Pancreas (tissue), 10 donors: ENCODE data around the gene RPAP3. TPM values are rescaled to one million over a fixed set of nuclear protein-coding genes. Genes with fewer than 3 reads are reported as not detected.

Experiments
- ATAC-seq, 4 donors: fragments of 200-7000 bp; cut with Tn5 transposase; one replicate each; pipeline versions ENCODE4 v1.8.0 to v1.9.1; 2020; ENCODE audit warnings: mild to moderate bottlenecking in 4 of 4, moderate library complexity in 4 of 4
- DNase-seq, 6 donors: peaks; one replicate each; pipeline ENCODE4 v3.0.0-alpha.2; 2020
- FAIRE-seq: peaks from 2 replicates; lab custom pipeline; 2012; peaks lifted over from hg19 to GRCh38; lab: Jason Lieb, UNC
- H3K27ac ChIP-seq, 4 donors: fragments of 200-600 bp; sonication (generic); 1 replicate in 3 of 4; 2 replicates in 1 of 4; pipeline versions ENCODE4 v1.5.0 to v1.8.0; 2020
- H3K27me3 ChIP-seq, 4 donors: fragments of 200-600 bp; one replicate each; pipeline ENCODE4 v1.8.0; 2021
- H3K36me3 ChIP-seq, 3 donors: fragments of 200-600 bp; sonication (generic) in 1 of 3; one replicate each; pipeline versions ENCODE4 v1.5.0 to v1.8.0; 2020 to 2021
- H3K4me1 ChIP-seq, 3 donors: fragments of 200-600 bp; one replicate each; pipeline ENCODE4 v1.8.0; 2021
- H3K4me3 ChIP-seq, 4 donors: fragments of 200-600 bp; sonication (generic) in 2 of 4; one replicate each; pipeline versions ENCODE4 v1.5.0 to v1.8.0; 2020 to 2021
- H3K9me3 ChIP-seq, 4 donors: fragments of 200-600 bp; one replicate each; pipeline ENCODE4 v1.8.0; 2021
- WGBS, 2 donors: extraction: QIAGEN DNeasy Blood & Tissue Kit; methylation state at CpG; one replicate each; pipeline ENCODE4 v1.1.7; 2013; 5-methylcytosine and 5-hydroxymethylcytosine counted together
- intact Hi-C, 3 donors: fragments of 100-400 bp; cut with DNase I; formaldehyde crosslinking; loops; one replicate each; pipeline versions ENCODE4 v1.11.1 to v1.14.2; 2022
- polyA plus RNA-seq, 2 donors: library from polyadenylated mRNA; stranded (reverse); fragments of 200-250 nt; gene quantifications; one replicate each; pipeline ENCODE4 v1.2.3, GENCODE V29; 2013
- total RNA-seq, 6 donors: library from RNA; stranded (reverse); fragmentation: NEBNext Ultra II Directional in 4 of 6; extraction: Animal tissue kit (Norgen Biotek cat#: 25700) in 4 of 6; gene quantifications; one replicate each; pipeline versions ENCODE4 v1.2.1 to v1.2.4, GENCODE V29; 2021 to 2023
- TF ChIP-seq, protein P1 (sequence below), 4 donors: fragments of 200-600 bp; sonication (generic) in 3 of 4; IDR thresholded peaks; one replicate each; pipeline versions ENCODE4 v1.5.0 to v1.8.0; 2021; ENCODE audit warnings: antibody characterized with exemption in 4 of 4
- donor health status: healthy with polysubstance abuse.
- donor health status: DM: no; HTN: no; CAD: no; lungs with moderate emphysema.
- donor health status: DM: no; HTN: no; CAD: no.
- donor health status: control.
- donor health status: control.
- donor health status: Bipolar disorder and iron deficiency.
- donor health status: DM: yes; HTN: yes; CAD: no.
- donor health status: DM: no; HTN: no; CAD: no.
- donor health status: DM: no; HTN: no; CAD: no.
- donor health status: DM: yes; HTN: yes; CAD: no.

The RPAP3 gene
- total and polyA plus RNA-seq, 8 donors = 3.3 to 12.1 (median 8.9) TPM

DNA sequence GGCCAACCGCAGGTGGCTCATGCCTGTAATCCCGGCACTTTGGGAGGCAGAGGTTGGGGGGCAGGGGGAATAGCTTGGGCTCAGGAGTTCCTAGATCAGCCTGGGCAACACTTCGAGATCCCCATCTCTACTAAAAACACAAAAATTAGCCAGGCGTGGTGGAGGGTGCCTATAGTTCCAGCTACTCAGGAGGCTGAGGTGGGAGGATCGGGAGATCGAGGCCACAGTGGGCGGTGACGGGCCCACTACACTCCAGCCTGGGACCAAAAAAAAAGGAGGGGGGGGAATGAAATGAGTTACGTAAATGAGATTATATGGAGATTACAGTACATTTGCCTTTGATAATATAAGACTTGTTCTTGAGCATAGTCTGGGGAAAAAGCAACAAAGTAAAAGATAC lies 1.1 kb downstream of the RPAP3 start:
- H3K4me3 ChIP-seq = peak overlapping the region in 2 of 4 donors; percentile 90 to 93
- DNase-seq = no peak
- TF ChIP-seq, protein P1, sequence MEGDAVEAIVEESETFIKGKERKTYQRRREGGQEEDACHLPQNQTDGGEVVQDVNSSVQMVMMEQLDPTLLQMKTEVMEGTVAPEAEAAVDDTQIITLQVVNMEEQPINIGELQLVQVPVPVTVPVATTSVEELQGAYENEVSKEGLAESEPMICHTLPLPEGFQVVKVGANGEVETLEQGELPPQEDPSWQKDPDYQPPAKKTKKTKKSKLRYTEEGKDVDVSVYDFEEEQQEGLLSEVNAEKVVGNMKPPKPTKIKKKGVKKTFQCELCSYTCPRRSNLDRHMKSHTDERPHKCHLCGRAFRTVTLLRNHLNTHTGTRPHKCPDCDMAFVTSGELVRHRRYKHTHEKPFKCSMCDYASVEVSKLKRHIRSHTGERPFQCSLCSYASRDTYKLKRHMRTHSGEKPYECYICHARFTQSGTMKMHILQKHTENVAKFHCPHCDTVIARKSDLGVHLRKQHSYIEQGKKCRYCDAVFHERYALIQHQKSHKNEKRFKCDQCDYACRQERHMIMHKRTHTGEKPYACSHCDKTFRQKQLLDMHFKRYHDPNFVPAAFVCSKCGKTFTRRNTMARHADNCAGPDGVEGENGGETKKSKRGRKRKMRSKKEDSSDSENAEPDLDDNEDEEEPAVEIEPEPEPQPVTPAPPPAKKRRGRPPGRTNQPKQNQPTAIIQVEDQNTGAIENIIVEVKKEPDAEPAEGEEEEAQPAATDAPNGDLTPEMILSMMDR (IDR thresholded peaks at IDR 0.05) = no peak
- intact Hi-C loops = loop anchor here in 1 of 3 donors (10.0 kb wide), 1 partner anchor 50 kb away; no protein-coding TSS in a partner anchor
- peaks cover 0 to 11% (median 0%) of the 10 kb centered on the region in 3 donors for H3K4me1 ChIP-seq
- no peaks in the 10 kb centered on the region for H3K27me3 ChIP-seq
- no peaks in the 10 kb centered on the region for H3K9me3 ChIP-seq
- WGBS, 2 donors = 83 to 90% methylated on average over 9 of the region's 9 CpGs
- H3K36me3 ChIP-seq = peaks cover 0 to 8% (median 0%) of the 10 kb centered on the region in 3 donors
- ATAC-seq = no peak
- no peak overlapping the region for H3K27ac ChIP-seq
- FAIRE-seq = no peak

DNA sequence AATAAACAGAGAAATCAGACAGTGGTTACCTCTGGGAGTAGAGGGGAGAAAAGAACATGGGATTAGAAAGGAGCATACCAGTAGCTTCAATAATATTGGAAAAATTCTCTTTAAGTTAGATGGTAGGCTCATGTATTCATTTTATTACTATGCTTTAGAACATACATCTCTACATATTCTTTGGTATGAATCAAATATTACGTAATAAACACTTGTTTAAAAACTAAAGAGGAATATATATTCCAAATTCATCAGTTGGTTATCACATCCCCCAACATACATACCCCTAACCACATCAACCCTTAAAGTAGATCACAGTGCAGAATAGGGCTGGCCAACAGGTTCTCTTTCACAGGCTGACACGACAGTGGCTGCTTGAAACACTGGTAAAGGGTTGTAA lies 5.6 kb downstream of the RPAP3 start:
- DNase-seq (no peak), ATAC-seq (no peak), FAIRE-seq (no peak)
- TF ChIP-seq, protein P1 (IDR thresholded peaks at IDR 0.05) = no peak
- intact Hi-C loops = loop anchor here in 1 of 3 donors (10.0 kb wide), 1 partner anchor 45 kb away; no protein-coding TSS in a partner anchor
- H3K4me1 ChIP-seq = peaks cover 0 to 3% (median 0%) of the 10 kb centered on the region in 3 donors
- 95 to 100% methylated on average over 2 of the region's 2 CpGs for WGBS, 2 donors
- no peaks in the 10 kb centered on the region for H3K27me3 ChIP-seq
- H3K9me3 ChIP-seq = no peaks in the 10 kb centered on the region
- no peak overlapping the region for H3K27ac ChIP-seq
- H3K36me3 ChIP-seq = peaks cover 0 to 13% (median 0%) of the 10 kb centered on the region in 3 donors
- H3K4me3 ChIP-seq = no peak overlapping the region

DNA sequence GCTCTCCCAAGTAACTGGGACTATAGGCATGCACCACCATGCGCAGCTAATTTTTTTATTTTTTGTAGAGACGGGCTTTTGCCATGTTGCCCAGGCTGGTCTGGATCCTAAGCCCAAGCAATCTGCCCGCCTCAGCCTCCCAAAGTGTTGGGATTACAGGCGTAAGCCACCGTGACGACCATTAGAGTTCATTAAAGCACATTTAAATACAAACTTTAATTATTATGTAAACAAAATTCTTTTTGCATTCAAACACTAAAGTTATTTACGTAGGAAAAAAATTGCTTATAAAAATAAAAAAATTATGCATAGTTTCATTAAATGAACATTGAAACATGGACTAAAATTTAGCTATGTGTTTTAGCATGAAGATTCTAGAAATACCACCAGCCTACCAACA lies 7.2 kb downstream of the RPAP3 start:
- peaks cover 0 to 18% (median 0%) of the 10 kb centered on the region in 3 donors for H3K36me3 ChIP-seq
- DNase-seq (no peak), ATAC-seq (no peak), FAIRE-seq (no peak)
- H3K27ac ChIP-seq = no peak overlapping the region
- intact Hi-C loops = no loop called here
- H3K9me3 ChIP-seq = no peaks in the 10 kb centered on the region
- TF ChIP-seq, protein P1 (IDR thresholded peaks at IDR 0.05) = no peak
- H3K4me3 ChIP-seq = no peak overlapping the region
- no peaks in the 10 kb centered on the region for H3K4me1 ChIP-seq
- 89 to 95% methylated on average over 7 of the region's 7 CpGs for WGBS, 2 donors
- no peaks in the 10 kb centered on the region for H3K27me3 ChIP-seq

DNA sequence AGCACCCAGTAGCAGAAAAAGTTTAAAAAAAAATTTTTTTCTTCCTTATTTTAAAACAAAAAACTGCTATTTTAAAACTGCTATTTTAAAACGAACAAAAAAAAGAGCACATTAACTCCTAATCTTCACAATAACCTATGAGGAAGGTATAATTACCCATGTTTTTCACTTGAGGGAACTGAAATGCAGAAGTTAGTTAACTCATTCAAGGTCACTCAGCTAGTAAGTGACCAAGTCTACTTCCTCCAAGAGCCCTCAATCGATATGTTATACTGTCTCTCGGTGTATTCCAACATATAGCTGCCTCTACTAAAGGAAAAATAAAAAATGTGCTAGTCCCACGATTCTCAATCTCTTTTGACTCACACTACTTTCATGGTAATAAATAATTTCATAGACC lies 7.8 kb downstream of the RPAP3 start:
- Histone ChIP-seq H3K4me3 (no peak overlapping the region), H3K27me3 (no peaks in the 10 kb centered on the region), H3K9me3 (no peaks in the 10 kb centered on the region), H3K4me1 (no peaks in the 10 kb centered on the region), H3K27ac (no peak overlapping the region), H3K36me3 (peaks cover 0 to 18% (median 0%) of the 10 kb centered on the region in 3 donors)
- intact Hi-C loops = no loop called here
- WGBS, 2 donors = 56 to 72% methylated on average over 4 of the region's 4 CpGs
- peak; percentile 54 for FAIRE-seq
- no peak for DNase-seq
- TF ChIP-seq, protein P1 (IDR thresholded peaks at IDR 0.05) = no peak
- ATAC-seq = no peak

DNA sequence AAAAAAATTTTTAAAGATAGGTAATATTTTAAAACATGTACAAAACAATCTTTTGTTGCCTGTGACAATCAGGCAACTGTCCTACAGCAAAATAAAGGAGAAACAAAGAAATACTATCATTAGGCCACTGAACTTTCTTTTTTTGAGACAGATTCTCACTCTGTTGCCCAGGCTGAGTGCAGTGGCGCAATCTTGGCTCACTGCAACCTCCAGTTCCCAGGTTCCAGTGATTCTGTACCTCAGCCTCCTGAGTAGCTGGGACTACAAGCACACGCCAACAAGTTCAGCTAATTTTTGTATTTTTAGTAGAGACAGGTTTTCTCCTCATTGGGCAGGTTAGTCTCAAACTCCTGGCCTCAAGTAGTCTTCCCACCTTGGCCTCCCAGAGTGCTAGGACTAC lies 16.6 kb downstream of the RPAP3 start:
- H3K4me1 ChIP-seq = no peaks in the 10 kb centered on the region
- no peak overlapping the region for H3K4me3 ChIP-seq
- DNase-seq (no peak), FAIRE-seq (no peak), ATAC-seq (no peak)
- no peak overlapping the region for H3K27ac ChIP-seq
- H3K36me3 ChIP-seq = peaks cover 0 to 6% (median 0%) of the 10 kb centered on the region in 3 donors
- 92 to 100% methylated on average over 2 of the region's 2 CpGs for WGBS, 2 donors
- intact Hi-C loops = loop anchor here in 1 of 3 donors (10.0 kb wide), 1 partner anchor 654 kb away; no protein-coding TSS in a partner anchor
- no peaks in the 10 kb centered on the region for H3K27me3 ChIP-seq
- no peaks in the 10 kb centered on the region for H3K9me3 ChIP-seq
- TF ChIP-seq, protein P1 (IDR thresholded peaks at IDR 0.05) = no peak
